Fibroblast of pulmonary artery (primary cell): ENCODE measurements around the gene KCNQ5.

Source experiments
- DNase-seq: peaks from one replicate; pipeline ENCODE4 v3.0.0-alpha.2; 2010; ENCODE audit warnings: low read depth
- H3K4me3 ChIP-seq: replicated peaks from 2 replicates; pipeline ENCODE4 v1.5.1; 2011; ENCODE audit warnings: low read depth, mild to moderate bottlenecking, control low read depth, low read length, moderate library complexity
- CTCF ChIP-seq: IDR thresholded peaks from 2 replicates; pipeline ENCODE4 v1.5.1; 2011; ENCODE audit warnings: mild to moderate bottlenecking, control low read depth, low read length, inconsistent platforms; ENCODE audit errors: missing control alignments

The KCNQ5 gene

GRCh38 chr6:72649032-72649984 lies 27.4 kb downstream of the KCNQ5 start:
- TF ChIP-seq CTCF = no peak
- DNase-seq = peak; percentile 87
- H3K4me3 ChIP-seq = no peak overlapping the region

DNA sequence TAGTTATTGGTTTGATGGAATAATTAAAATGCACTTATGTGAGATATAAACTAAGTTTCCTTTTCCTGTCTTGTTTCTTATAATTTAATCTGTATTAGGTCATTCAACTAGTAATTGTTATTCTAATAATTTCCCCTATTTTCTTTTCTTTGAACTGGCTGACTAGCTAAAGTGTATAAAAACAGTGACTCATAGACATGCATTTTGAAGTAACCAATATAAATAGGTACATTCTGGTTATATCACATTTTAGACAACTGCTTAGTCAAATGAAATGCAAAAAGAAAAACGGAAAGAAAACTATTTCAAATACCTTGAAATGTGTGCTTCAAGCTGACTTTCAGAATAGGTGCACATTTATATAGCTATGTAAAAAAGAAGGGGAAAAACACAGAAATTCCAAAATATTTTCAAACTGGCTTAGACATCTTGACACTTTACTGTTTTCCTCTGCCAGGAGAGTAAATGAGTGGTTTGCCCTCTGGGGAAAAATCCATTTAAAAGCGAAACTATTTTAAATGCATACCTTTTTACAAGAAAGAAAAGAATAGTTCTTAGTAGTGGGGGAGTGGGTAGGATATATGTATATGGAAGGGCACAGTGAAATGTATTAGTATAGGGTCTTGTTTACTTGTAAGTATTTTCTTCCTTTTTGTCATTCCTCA lies 28.3 kb downstream of the KCNQ5 start:
- no peak for DNase-seq
- TF ChIP-seq CTCF = no peak
- no peak overlapping the region for H3K4me3 ChIP-seq

DNA sequence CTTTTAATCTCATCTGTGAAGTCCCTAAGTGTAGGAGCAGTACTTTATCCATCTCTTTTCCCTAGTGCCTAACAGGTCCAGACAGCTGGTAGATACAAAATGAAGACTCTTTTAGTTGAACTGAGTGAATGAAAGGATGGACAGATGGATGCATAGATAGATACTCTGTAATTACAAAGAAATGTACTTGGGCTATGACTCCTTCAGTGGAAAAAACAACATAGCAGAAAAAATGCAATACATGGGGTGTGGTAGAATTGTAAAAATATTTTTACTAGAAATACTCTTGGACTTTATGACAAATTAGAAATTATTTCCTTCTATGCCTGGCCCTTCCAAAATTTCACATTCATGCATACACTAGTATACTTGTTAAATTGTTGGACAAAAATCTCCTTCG lies 29.3 kb downstream of the KCNQ5 start:
- no peak for DNase-seq
- H3K4me3 ChIP-seq = no peak overlapping the region
- TF ChIP-seq CTCF = no peak

- DNase-seq = no peak
- no peak for TF ChIP-seq CTCF
- no peak overlapping the region for H3K4me3 ChIP-seq
These were observed 30.4 kb downstream of the KCNQ5 start for GRCh38 chr6:72651967-72652956.

DNA sequence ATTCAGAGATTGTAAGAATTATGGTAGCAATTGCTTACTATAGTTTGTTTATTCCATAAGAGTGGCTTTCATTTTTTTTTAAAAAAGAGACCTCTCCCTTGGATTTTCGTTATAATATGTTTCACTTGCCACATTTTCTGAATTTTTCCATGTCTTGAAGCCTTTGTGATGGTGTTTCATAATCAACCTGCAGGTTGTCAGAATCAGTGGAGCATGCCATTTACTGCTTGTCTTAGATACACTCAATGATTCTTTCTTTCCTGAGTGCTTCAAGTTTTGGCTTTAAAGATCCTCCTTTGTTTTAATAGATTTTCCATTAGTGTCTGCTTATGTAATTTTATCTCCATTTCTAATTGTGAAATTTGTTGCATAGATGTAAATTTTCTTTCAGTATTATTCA lies 31.2 kb downstream of the KCNQ5 start:
- no peak for TF ChIP-seq CTCF
- no peak for DNase-seq
- no peak overlapping the region for H3K4me3 ChIP-seq

DNA sequence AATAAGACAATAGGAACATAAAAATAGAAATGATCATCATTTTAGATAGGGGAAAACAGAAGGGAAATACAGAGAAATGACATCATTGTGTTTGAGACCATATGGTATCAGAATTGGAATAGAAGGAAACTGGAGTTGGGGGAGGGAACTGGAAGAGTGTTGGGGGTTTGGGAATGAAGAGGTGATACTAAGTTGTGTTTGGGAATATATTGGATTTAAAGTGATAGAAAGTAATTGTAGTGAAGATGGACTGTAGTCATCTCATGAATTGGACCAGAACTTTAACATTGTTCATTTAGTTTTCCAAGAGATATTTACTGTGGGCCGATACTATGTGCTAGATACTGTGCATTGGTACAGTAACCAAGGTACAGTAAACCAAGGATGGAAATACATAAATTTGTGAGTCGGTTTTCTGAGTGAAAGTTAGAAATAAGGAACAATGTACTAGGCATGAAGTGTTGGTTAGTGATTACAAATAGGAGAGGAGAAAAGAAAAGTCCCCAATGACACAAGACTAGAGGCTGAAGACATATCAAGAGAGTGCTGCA lies 32.3 kb downstream of the KCNQ5 start:
- H3K4me3 ChIP-seq = no peak overlapping the region
- DNase-seq = no peak
- no peak for TF ChIP-seq CTCF
